ENCODE results near the gene GTF2B. TPM values are rescaled to one million over a fixed set of nuclear protein-coding genes. Genes with fewer than 3 reads are reported as not detected.
"Not testable (repeated sequence)": the region's sequence is repeated elsewhere in the genome, so short reads cannot be mapped to it uniquely, and the experiment has no call there.

The GTF2B gene
- total RNA-seq, 1 donor from 2014 or later = 28.3 TPM

GRCh38 chr1:88847643-88848042 lies 43.7 kb downstream of the GTF2B start:
- peaks cover 5% of the 10 kb centered on the region for H3K36me3 Mint-ChIP-seq (ENCODE audit: low read depth, unreplicated experiment)
- Histone ChIP-seq H3K79me2 (ENCODE audit: insufficient read depth, low read length) (no peaks in the 10 kb centered on the region), H2AFZ (ENCODE audit: low read depth, low read length) (no peak overlapping the region), H3K4me1 (ENCODE audit: insufficient read depth, low read length) (no peaks in the 10 kb centered on the region), H3K27me3 (ENCODE audit: insufficient read depth, low read length) (no peaks in the 10 kb centered on the region), H3K4me3 (ENCODE audit: insufficient read depth, low read depth, low read length) (no peak overlapping the region), H3K4me2 (ENCODE audit: low read length) (no peak overlapping the region), H3K27ac (ENCODE audit: low read depth, low read length) (no peak overlapping the region), H4K20me1 (ENCODE audit: insufficient read depth, low read length) (no peaks in the 10 kb centered on the region), H3K36me3 (ENCODE audit: insufficient read depth, low read length) (peaks cover 6% of the 10 kb centered on the region), H3K9me3 (ENCODE audit: insufficient read depth, low read depth, low read length) (no peaks in the 10 kb centered on the region), H3K9ac (ENCODE audit: low read length) (no peak overlapping the region)
- H3K9me3 Mint-ChIP-seq (ENCODE audit: unreplicated experiment) = no peaks in the 10 kb centered on the region
- H3K27me3 Mint-ChIP-seq (ENCODE audit: low read depth, unreplicated experiment) = no peaks in the 10 kb centered on the region
- no peak overlapping the region for H3K4me3 Mint-ChIP-seq (ENCODE audit: unreplicated experiment)
- FAIRE-seq (no peak), DNase-seq (ENCODE audit: low read depth) (no peak)
- H3K4me1 Mint-ChIP-seq (ENCODE audit: low read depth, unreplicated experiment) = no peaks in the 10 kb centered on the region
- no peak overlapping the region for H3K27ac Mint-ChIP-seq (ENCODE audit: unreplicated experiment)
- no peak for TF ChIP-seq CTCF (IDR thresholded peaks at IDR 0.05; ENCODE audit: insufficient read depth, low read depth, low read length)
- TF ChIP-seq EZH2 (IDR thresholded peaks at IDR 0.05; ENCODE audit: insufficient read depth, low read length) = no peak

- no peak for DNase-seq (ENCODE audit: low read depth)
- Histone ChIP-seq H3K9me3 (ENCODE audit: insufficient read depth, low read depth, low read length) (no peaks in the 10 kb centered on the region), H3K27ac (ENCODE audit: low read depth, low read length) (no peak overlapping the region), H3K36me3 (ENCODE audit: insufficient read depth, low read length) (peaks cover 8% of the 10 kb centered on the region), H4K20me1 (ENCODE audit: insufficient read depth, low read length) (no peaks in the 10 kb centered on the region), H3K9ac (ENCODE audit: low read length) (no peak overlapping the region), H3K27me3 (ENCODE audit: insufficient read depth, low read length) (no peaks in the 10 kb centered on the region), H3K79me2 (ENCODE audit: insufficient read depth, low read length) (no peaks in the 10 kb centered on the region), H3K4me2 (ENCODE audit: low read length) (no peak overlapping the region), H2AFZ (ENCODE audit: low read depth, low read length) (no peak overlapping the region), H3K4me3 (ENCODE audit: insufficient read depth, low read depth, low read length) (no peak overlapping the region), H3K4me1 (ENCODE audit: insufficient read depth, low read length) (no peaks in the 10 kb centered on the region)
- Mint-ChIP-seq H3K27ac (ENCODE audit: unreplicated experiment) (no peak overlapping the region), H3K36me3 (ENCODE audit: low read depth, unreplicated experiment) (peaks cover 5% of the 10 kb centered on the region), H3K9me3 (ENCODE audit: unreplicated experiment) (no peaks in the 10 kb centered on the region), H3K27me3 (ENCODE audit: low read depth, unreplicated experiment) (no peaks in the 10 kb centered on the region), H3K4me1 (ENCODE audit: low read depth, unreplicated experiment) (no peaks in the 10 kb centered on the region), H3K4me3 (ENCODE audit: unreplicated experiment) (no peak overlapping the region)
- no peak for TF ChIP-seq EZH2 (IDR thresholded peaks at IDR 0.05; ENCODE audit: insufficient read depth, low read length)
- TF ChIP-seq CTCF (IDR thresholded peaks at IDR 0.05; ENCODE audit: insufficient read depth, low read depth, low read length) = no peak
- FAIRE-seq = no peak
These were observed 65.6 kb downstream of the GTF2B start for GRCh38 chr1:88825721-88826120.

GRCh38 chr1:88819642-88820041 lies 71.7 kb downstream of the GTF2B start:
- H3K27me3 Mint-ChIP-seq (ENCODE audit: low read depth, unreplicated experiment); H3K27ac Mint-ChIP-seq (ENCODE audit: unreplicated experiment); H3K4me3 Mint-ChIP-seq (ENCODE audit: unreplicated experiment); H3K27ac ChIP-seq (ENCODE audit: low read depth, low read length); FAIRE-seq; H3K9ac ChIP-seq (ENCODE audit: low read length); H3K36me3 ChIP-seq (ENCODE audit: insufficient read depth, low read length); H3K4me1 ChIP-seq (ENCODE audit: insufficient read depth, low read length); H3K79me2 ChIP-seq (ENCODE audit: insufficient read depth, low read length); H3K9me3 ChIP-seq (ENCODE audit: insufficient read depth, low read depth, low read length); H3K4me2 ChIP-seq (ENCODE audit: low read length); H3K9me3 Mint-ChIP-seq (ENCODE audit: unreplicated experiment); H3K4me1 Mint-ChIP-seq (ENCODE audit: low read depth, unreplicated experiment); H3K4me3 ChIP-seq (ENCODE audit: insufficient read depth, low read depth, low read length); H4K20me1 ChIP-seq (ENCODE audit: insufficient read depth, low read length); H2AFZ ChIP-seq (ENCODE audit: low read depth, low read length); DNase-seq (ENCODE audit: low read depth); H3K27me3 ChIP-seq (ENCODE audit: insufficient read depth, low read length): not testable (repeated sequence)
- H3K36me3 Mint-ChIP-seq (ENCODE audit: low read depth, unreplicated experiment) = peaks cover 13% of the 10 kb centered on the region

Measured in astrocyte (in vitro differentiated cells and primary cell).